Measurements from ENCODE around the gene SLC6A12. TPM values are rescaled to one million over a fixed set of nuclear protein-coding genes. Genes with fewer than 3 reads are reported as not detected.
"Not testable (repeated sequence)": the region's sequence is repeated elsewhere in the genome, so short reads cannot be mapped to it uniquely, and the experiment has no call there.

SLC6A12 gene
- total RNA-seq, 1 experiment from 2014 or later = not detected

DNA sequence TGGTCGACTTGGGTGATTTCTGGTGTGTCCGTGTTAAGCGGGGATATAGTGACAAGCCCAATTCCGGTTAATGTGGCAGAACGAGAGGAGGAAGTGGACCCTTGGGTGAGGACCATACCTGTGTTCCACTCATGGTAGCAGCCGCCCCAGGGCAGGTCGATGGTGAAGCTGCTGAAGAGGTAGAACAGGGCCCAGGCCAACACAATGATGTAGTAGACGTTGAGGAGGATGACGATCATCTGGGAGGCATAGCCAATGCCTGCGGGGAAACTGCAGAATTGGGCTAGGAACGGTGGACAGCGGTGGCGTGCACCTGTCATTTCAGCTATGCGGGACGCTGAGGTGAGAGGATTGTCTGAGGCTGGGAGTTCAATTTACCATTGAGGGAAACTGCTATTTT is 28.5 kb upstream of the SLC6A12 start:
- no peak for DNase-seq (ENCODE audit: low read depth in 1 of 2, low spot score in 2 of 2)
- H3K4me1 ChIP-seq (replicated peaks) = no peaks in the 10 kb centered on the region
- H3K27ac ChIP-seq = no peak overlapping the region
- H3K9me3 ChIP-seq (replicated peaks) = peaks cover 4% of the 10 kb centered on the region; the same call in 1 of the 2 replicates
- H3K27me3 ChIP-seq (replicated peaks) = no peaks in the 10 kb centered on the region; the same call in 1 of the 2 replicates
- H3K4me3 ChIP-seq = no peak overlapping the region
- H3K36me3 ChIP-seq = no peaks in the 10 kb centered on the region

DNA sequence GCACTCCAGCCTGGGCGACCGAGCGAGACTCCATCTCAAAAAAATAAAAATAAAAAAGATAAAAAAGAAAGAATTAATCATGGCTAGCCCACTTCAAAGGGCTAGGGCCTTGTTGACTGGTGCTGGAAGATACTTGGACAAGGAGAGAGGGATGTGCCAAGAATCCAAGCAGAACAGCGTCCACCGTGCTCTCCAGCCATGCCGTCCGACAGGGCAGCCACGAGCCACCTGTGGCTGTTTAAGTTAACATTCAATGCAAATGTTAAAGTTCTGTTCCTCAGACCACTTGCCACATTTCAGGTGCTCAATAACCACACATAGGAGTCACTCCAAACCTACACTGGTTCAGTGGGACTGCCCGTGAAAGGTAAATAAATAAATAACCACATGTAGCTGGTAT is 27.3 kb upstream of the SLC6A12 start:
- DNase-seq (ENCODE audit: low read depth in 1 of 2, low spot score in 2 of 2) = no peak
- H3K36me3 ChIP-seq = no peaks in the 10 kb centered on the region
- no peaks in the 10 kb centered on the region; the same call in 1 of the 2 replicates for H3K27me3 ChIP-seq (replicated peaks)
- H3K27ac ChIP-seq = no peak overlapping the region
- peaks cover 11% of the 10 kb centered on the region; the same call in 1 of the 2 replicates for H3K9me3 ChIP-seq (replicated peaks)
- no peak overlapping the region for H3K4me3 ChIP-seq
- H3K4me1 ChIP-seq (replicated peaks) = no peaks in the 10 kb centered on the region

DNA sequence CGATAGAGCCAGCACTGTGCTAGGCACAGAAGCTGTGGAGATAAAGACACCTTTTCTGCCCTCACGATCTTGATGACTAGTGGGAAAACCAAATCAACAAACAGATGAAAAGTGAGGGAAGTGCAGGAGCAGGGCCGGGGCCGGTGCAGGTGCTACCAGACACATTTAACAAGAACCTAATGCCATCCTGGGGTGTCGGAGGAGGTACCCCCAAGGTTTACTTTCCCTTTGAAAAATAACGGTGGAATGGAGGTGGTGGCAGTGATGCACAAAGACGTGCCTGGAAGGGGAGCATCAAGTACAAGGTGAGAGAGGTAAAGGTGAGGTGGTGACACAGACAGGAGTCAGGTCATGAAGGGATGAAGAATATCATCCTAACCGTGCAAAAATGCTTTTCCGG is 26.6 kb upstream of the SLC6A12 start:
- no peak for DNase-seq (ENCODE audit: low read depth in 1 of 2, low spot score in 2 of 2)
- Histone ChIP-seq H3K36me3 (no peaks in the 10 kb centered on the region), H3K4me1 (replicated peaks) (no peaks in the 10 kb centered on the region), H3K27ac (no peak overlapping the region), H3K27me3 (replicated peaks) (no peaks in the 10 kb centered on the region; the same call in 1 of the 2 replicates), H3K4me3 (no peak overlapping the region), H3K9me3 (replicated peaks) (peaks cover 12% of the 10 kb centered on the region; the same call in 1 of the 2 replicates)

DNA sequence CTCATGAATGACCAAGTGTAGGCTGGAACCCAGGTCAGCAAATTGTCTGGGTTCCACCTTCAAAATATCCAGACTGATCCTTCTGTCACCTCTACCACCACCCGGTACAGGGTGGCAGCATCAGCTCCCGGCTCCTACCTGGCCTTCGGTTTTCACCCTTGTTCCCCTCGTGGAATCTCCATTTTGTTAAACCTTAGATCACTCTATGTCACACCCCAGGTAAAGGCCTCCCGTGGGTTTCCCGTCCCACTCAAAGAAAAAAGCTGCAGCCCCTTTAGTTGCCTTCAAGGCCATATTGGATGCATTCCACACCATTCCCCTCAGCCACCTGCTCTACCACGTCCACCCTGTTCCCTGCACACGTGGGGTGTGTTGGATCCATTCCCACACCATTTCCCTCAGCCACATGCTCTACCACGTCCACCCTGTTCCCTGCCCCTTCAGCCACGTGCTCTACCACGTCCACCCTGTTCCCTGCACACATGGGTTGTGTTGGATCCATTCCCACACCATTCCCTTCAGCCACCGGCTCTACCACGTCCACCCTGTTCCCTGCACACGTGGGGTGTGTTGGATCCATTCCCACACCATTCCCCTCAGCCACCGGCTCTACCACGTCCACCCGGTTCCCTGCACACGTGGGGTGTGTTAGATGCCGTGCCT is 24.9 kb upstream of the SLC6A12 start:
- Histone ChIP-seq H3K27me3 (replicated peaks) (no peaks in the 10 kb centered on the region; the same call in 1 of the 2 replicates), H3K4me1 (replicated peaks) (no peaks in the 10 kb centered on the region), H3K27ac (no peak overlapping the region), H3K36me3 (no peaks in the 10 kb centered on the region), H3K9me3 (replicated peaks) (peaks cover 23% of the 10 kb centered on the region), H3K4me3 (no peak overlapping the region)
- no peak for DNase-seq (ENCODE audit: low read depth in 1 of 2, low spot score in 2 of 2)

DNA sequence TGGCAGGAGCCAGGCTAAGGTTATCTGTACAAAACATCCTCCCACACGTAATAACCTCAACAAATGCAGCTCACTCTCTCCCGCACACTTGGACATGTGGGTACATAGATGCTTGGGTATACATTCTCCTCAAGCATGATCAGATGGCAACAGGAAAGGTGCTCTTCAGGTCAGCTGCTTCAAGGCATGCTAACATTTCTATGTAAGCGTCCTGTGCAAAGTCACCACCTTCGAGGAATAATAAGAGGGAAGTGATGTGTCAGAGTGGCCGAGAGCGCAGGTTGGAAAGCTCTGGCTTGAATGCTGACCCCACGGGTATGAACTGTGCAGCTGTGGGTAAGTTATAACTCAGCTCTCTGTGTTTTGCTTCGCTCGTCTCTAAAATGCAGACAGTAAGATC is 24.2 kb upstream of the SLC6A12 start:
- Histone ChIP-seq H3K9me3 (replicated peaks) (peaks cover 24% of the 10 kb centered on the region), H3K4me1 (replicated peaks) (no peaks in the 10 kb centered on the region), H3K36me3 (no peaks in the 10 kb centered on the region), H3K4me3 (no peak overlapping the region), H3K27me3 (replicated peaks) (no peaks in the 10 kb centered on the region; the same call in 1 of the 2 replicates), H3K27ac (no peak overlapping the region)
- DNase-seq (ENCODE audit: low read depth in 1 of 2, low spot score in 2 of 2) = no peak

DNA sequence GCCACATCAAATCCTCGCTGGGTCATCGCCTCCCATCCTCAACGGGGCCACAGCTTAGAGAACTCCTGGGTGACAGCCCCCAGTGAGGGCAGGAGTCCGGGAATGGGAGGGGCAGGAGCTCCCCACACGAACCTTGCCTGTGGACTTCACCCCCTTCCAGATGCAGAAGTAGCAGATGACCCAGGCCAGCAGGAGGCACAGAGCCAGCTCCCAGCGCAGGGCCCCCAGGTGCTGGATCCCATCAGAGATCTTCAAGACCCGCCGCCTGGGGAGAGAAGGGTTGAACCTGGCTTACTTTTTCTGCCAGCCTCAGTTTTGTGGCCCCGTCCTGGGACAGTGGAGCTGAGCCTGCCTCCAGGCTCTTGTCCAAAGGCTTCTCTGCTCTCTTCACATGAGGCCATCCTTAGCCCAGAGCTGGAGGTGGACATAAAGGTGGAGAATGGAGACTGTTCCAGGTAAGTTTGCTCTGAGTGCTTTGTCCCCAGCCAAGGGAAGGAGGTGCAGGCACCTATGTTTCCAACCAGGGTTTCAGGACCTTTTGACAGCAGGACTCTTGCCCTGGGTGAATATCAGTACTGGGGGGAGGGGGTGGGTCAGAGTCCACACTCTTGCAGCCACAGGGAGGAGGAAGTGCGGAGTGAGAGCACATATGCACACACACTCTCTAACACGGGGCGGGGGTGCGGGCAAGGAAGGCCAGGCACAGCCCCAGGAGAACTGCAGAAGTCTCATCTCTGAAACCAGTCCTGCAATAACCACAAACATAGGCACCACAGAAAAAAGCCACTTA is 23.3 kb upstream of the SLC6A12 start:
- DNase-seq (ENCODE audit: low read depth in 1 of 2, low spot score in 2 of 2) = peak in 1 of 2 experiments; percentile 37
- Histone ChIP-seq H3K4me3 (no peak overlapping the region), H3K27me3 (replicated peaks) (peaks cover 3% of the 10 kb centered on the region; the same call in 1 of the 2 replicates), H3K27ac (no peak overlapping the region), H3K36me3 (no peaks in the 10 kb centered on the region), H3K4me1 (replicated peaks) (no peaks in the 10 kb centered on the region), H3K9me3 (replicated peaks) (peaks cover 24% of the 10 kb centered on the region)

DNA sequence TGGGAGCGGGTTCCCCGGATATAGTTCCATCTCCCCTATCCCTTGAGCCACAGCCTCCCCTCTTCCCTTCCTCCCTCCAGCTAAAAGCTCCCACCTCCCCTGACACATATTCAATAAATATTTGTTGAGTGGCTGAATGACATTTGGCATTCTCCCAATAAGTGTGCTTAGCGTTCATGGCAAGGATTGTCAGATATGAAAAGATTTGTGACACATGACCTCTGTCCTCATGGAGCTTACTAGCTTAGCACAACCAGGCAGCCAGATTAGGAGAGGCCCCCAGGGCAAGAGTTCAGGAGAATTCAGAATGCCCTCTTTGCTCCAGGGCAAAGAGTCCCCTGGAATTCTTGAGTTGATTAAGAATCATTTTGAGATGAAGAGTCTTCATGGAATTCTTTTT is 22.5 kb upstream of the SLC6A12 start:
- Histone ChIP-seq H3K9me3 (replicated peaks) (peaks cover 23% of the 10 kb centered on the region), H3K27me3 (replicated peaks) (peaks cover 9% of the 10 kb centered on the region), H3K36me3 (no peaks in the 10 kb centered on the region), H3K4me3 (no peak overlapping the region), H3K4me1 (replicated peaks) (no peaks in the 10 kb centered on the region), H3K27ac (no peak overlapping the region)
- DNase-seq (ENCODE audit: low read depth in 1 of 2, low spot score in 2 of 2) = peak in 1 of 2 experiments; percentile 2

DNA sequence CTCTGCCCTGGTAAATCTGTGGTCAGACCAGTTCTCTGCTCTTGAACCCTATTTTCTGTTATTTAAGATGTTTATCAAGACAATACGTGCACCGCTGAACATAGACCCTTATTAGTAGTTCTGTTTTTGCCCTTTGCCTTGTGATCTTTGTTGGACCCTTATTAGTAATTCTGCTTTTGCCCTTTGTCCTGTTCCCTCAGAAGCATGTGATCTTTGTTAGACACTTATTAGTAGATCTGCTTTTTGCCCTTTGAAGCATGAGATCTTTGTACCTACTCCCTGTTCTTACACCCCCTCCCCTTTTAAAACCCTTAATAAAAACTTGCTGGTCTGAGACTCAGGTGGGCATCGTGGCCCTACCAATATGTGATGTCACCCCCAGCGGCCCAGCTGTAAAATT is 22.0 kb upstream of the SLC6A12 start:
- DNase-seq (ENCODE audit: low read depth in 1 of 2, low spot score in 2 of 2) = peak in 1 of 2 experiments; percentile 8
- H3K27ac ChIP-seq = not testable (repeated sequence)
- H3K27me3 ChIP-seq (replicated peaks) = peaks cover 14% of the 10 kb centered on the region; the same call in 1 of the 2 replicates

DNA sequence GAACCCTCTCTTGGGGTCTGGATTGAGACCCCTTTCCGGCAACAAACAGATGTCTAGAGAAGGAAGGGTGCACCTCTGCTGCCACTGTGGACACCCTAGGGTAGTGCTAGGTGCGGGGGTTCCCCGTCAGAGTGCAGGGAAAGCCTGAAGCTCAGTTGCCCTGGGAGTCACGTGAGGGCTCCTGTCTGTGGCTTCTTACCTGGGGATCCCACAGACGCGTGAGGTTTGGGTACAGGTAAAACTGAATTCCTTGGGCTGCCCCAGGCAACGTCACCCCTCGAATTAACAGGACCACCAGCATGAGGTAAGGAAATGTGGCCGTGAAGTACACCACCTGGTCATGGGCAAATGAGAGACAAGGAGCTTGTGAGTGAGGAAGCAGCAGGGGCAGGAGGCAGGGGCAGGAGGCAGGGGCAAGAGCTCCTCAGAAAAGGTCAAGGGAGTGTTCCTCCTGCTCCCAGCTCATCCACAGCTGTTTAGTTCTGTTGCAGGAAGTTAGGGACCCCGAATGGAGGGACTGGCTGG is 21.0 kb upstream of the SLC6A12 start:
- no peak overlapping the region for H3K27ac ChIP-seq
- H3K4me3 ChIP-seq = no peak overlapping the region
- H3K4me1 ChIP-seq (replicated peaks) = no peaks in the 10 kb centered on the region
- DNase-seq (ENCODE audit: low read depth in 1 of 2, low spot score in 2 of 2) = peak in 1 of 2 experiments; percentile 24
- peaks cover 24% of the 10 kb centered on the region for H3K27me3 ChIP-seq (replicated peaks)
- H3K36me3 ChIP-seq = no peaks in the 10 kb centered on the region
- H3K9me3 ChIP-seq (replicated peaks) = peaks cover 21% of the 10 kb centered on the region

More for the DNA sequence above, 22.0 kb upstream of the SLC6A12 start:
- H3K36me3 ChIP-seq; H3K4me3 ChIP-seq; H3K4me1 ChIP-seq (replicated peaks): not testable (repeated sequence)
- peaks cover 21% of the 10 kb centered on the region for H3K9me3 ChIP-seq (replicated peaks)

DNA sequence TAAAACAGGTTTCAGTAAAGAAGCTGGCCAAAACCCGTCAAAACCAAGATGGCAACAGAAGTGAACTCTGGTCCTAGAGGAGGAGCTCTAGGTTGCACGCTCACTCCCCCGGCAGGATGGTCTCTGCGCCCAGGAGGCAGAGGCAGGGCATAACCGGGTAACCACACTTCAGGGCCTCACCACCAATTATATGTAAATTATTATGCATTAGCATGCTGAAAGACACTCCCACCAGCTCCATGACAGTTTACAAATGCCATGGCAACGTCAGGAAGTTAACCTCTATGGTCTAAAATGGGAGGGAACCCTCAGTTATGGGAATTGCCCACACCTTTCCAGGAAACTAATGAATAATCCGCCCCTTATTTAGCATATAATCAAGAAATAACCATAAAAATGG is 20.1 kb upstream of the SLC6A12 start:
- DNase-seq (ENCODE audit: low read depth in 1 of 2, low spot score in 2 of 2) = peak in 1 of 2 experiments; percentile 7
- H3K36me3 ChIP-seq = no peaks in the 10 kb centered on the region
- H3K27me3 ChIP-seq (replicated peaks) = peaks cover 32% of the 10 kb centered on the region

DNA sequence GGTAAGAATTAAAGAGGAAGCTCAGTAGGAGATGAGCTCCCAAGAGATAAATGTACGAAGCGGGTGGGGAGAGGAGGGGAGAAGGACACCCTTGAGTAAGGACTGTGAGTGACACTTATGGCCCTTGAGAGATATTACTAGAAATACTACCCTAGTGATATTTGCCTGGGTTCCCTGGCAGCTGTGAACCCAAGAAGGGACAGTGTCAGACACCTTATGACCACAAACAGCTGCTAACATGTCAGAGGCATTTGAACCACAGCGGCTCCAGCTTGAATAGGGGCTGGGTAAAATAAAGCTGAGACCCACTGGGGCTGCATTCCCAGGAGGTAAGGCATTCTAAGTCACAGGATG is 19.6 kb upstream of the SLC6A12 start:
- Histone ChIP-seq H3K4me1 (replicated peaks) (no peaks in the 10 kb centered on the region), H3K36me3 (no peaks in the 10 kb centered on the region), H3K27ac (no peak overlapping the region), H3K9me3 (replicated peaks) (peaks cover 21% of the 10 kb centered on the region), H3K27me3 (replicated peaks) (peaks cover 36% of the 10 kb centered on the region), H3K4me3 (no peak overlapping the region)
- no peak for DNase-seq (ENCODE audit: low read depth in 1 of 2, low spot score in 2 of 2)

More for the DNA sequence above, 20.1 kb upstream of the SLC6A12 start:
- peaks cover 21% of the 10 kb centered on the region for H3K9me3 ChIP-seq (replicated peaks)
- H3K4me1 ChIP-seq (replicated peaks) = no peaks in the 10 kb centered on the region
- no peak overlapping the region for H3K27ac ChIP-seq
- H3K4me3 ChIP-seq = no peak overlapping the region

DNA sequence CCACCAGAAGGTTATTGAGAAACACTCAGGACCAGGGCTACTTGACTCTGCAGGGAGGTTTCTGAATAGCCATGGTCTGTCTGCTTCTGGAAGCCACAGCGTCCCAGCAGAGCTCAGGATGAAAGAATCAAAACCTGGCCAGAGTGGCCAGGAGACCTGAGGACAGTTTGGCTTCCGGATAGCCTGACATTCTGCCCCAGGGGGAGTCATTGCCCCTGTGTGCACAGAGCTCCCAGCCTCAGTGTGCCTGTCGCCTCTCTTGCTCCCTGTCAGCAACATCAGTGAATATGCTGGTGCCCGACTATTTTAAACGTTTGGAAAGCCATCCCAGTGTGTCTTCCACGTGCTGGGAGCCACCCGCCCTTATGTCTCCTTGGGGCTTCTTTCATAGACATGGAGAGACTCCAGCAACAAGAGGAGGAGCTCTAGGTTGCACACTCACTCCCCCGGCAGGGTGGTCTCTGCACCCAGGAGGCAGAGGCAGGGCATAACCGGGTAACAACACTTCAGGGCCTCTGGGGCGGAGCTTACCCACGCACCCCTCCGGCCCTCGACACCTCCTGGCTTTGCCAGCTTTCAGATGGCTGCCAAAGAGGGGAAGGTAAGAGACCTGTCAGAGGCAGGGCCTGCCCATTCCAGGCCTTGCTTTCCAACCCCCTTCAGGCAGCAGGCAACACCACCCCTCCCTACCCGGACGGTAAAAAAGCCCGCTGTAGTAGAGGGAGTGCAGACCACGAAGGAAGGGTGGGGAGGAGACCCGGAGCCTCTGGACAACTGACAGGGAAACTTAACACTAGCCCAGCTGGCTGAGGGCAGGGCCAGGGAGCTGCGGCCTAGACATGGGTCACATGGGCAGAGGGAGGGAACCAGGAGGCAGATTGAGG is 19.0 kb upstream of the SLC6A12 start:
- Histone ChIP-seq H3K9me3 (replicated peaks) (peaks cover 21% of the 10 kb centered on the region), H3K36me3 (no peaks in the 10 kb centered on the region), H3K27ac (no peak overlapping the region), H3K27me3 (replicated peaks) (peaks cover 42% of the 10 kb centered on the region), H3K4me3 (no peak overlapping the region), H3K4me1 (replicated peaks) (no peaks in the 10 kb centered on the region)
- peak in 1 of 2 experiments; percentile 33 for DNase-seq (ENCODE audit: low read depth in 1 of 2, low spot score in 2 of 2)

DNA sequence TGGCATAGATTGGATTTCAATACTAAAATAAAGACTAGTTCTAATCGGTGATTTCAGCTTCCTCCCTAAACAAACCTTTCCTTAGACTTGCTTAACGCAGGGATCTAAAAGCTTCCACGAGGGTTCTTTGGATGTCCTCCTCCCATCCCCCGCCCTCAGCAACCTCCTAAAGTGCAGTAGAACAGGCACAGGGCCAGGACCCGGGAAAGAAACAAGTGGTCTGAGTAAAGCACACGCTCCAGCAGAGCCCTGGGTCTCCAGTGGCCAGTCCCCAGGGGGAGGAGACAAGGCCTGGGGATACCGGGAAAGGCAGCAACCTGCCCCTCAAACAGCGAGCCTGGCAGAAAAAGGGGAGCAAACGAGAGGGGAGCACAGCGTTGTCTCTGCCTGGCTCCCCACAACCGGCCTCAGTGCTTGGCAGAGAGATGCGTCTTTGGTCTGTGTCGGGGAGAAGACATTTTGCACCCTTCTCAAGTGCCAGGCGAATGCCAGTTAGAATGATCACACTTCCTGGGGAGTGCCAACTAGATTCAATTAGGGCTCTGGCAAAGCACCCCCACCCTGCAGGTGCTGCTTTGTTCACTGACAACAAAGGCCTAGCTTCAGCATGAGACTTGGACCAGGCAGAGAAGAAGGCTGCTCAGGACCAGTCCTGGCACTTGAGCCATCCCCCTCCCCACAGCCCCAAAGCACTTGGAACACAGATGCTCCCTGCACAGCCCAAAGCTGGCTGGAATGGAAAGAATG is 17.1 kb upstream of the SLC6A12 start:
- no peaks in the 10 kb centered on the region for H3K4me1 ChIP-seq (replicated peaks)
- no peak overlapping the region for H3K27ac ChIP-seq
- H3K36me3 ChIP-seq = no peaks in the 10 kb centered on the region
- peaks cover 13% of the 10 kb centered on the region for H3K9me3 ChIP-seq (replicated peaks)
- peak in 1 of 2 experiments; percentile 25 for DNase-seq (ENCODE audit: low read depth in 1 of 2, low spot score in 2 of 2)
- peaks cover 61% of the 10 kb centered on the region for H3K27me3 ChIP-seq (replicated peaks)
- no peak overlapping the region for H3K4me3 ChIP-seq
